ENCODE results near the gene EYS.

The EYS gene

GRCh38 chr6:64062960-64063683, 1643.9 kb downstream of the EYS start:
- TF ChIP-seq CTCF (IDR thresholded peaks at IDR 0.05; ENCODE audit: extremely low read depth, missing control alignments): no peak

DNA sequence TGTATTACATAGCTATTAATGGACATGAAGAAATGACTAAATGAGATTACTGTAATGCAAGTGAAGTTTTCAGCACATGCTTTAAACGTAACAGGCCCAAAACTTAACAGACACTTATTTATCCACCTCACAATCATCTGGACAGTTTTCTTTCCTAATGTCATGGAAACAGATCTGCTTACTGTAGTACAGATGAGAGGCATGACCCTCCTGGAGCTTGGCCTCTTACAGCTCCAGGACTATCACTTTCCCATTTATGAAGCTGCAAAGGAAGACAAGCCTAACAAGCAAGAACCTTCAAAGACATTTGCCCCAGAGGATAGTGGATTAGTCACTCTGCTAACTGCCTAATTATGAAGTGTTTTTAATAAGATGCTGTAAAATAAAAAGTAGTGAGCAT, 1652.2 kb downstream of the EYS start:
- TF ChIP-seq CTCF (IDR thresholded peaks at IDR 0.05; ENCODE audit: extremely low read depth, missing control alignments): no peak
- no peak for DNase-seq (ENCODE audit: low spot score)

More at GRCh38 chr6:64062960-64063683, 1643.9 kb downstream of the EYS start:
- no peak for DNase-seq (ENCODE audit: low spot score)

GRCh38 chr6:64050590-64050989, 1656.4 kb downstream of the EYS start:
- DNase-seq (ENCODE audit: low spot score): no peak
- TF ChIP-seq CTCF (IDR thresholded peaks at IDR 0.05; ENCODE audit: extremely low read depth, missing control alignments): no peak

DNA sequence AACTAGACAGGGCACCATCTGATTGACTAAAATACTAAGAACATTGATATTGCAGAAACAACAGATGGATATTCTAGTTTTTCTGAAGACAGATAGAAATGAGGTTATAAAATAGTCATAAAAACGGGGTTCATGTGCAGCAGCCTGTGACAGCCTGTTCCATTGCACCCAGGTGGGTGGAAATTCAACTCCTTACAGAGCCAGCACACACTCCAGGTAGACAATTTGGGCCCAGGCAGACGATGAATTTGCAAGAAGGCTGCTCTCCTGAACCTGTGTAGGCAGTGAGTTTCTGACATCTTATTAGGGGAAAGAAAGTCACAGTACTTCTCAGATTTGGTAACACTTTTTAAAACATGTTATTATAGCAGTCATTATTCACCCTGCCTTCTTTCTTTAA, 1657.3 kb downstream of the EYS start:
- no peak for TF ChIP-seq CTCF (IDR thresholded peaks at IDR 0.05; ENCODE audit: extremely low read depth, missing control alignments)
- no peak for DNase-seq (ENCODE audit: low spot score)

GRCh38 chr6:64046746-64047208, 1660.2 kb downstream of the EYS start:
- no peak for TF ChIP-seq CTCF (IDR thresholded peaks at IDR 0.05; ENCODE audit: extremely low read depth, missing control alignments)
- no peak for DNase-seq (ENCODE audit: low spot score)

DNA sequence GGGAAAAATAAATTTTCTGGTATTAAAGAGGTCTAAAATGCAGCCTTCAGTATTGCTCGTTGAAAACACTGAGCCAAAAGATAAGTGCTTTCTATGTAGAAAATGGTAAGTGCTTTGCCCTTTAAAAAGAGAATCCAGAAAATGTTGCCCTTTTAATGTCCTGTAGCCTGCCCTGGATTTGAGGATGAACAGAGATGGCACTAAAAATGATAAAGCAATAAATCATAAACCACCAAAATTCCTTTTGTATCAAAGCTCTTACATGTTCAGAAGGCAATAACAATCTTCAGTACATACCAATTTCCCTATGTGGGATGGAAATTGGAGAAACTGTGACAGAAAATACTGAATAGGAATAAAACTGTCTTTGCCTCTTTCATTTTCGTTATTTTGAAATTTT, 1665.7 kb downstream of the EYS start:
- no peak for TF ChIP-seq CTCF (IDR thresholded peaks at IDR 0.05; ENCODE audit: extremely low read depth, missing control alignments)
- DNase-seq (ENCODE audit: low spot score): no peak

- no peak for DNase-seq (ENCODE audit: low spot score)
- no peak for TF ChIP-seq CTCF (IDR thresholded peaks at IDR 0.05; ENCODE audit: extremely low read depth, missing control alignments)
Observed at GRCh38 chr6:64040113-64040512, 1666.9 kb downstream of the EYS start.

All from GM20000 (cell line).